H1 (cell line): ENCODE measurements around the gene ACTL6A. TPM values are rescaled to one million over a fixed set of nuclear protein-coding genes. Genes with fewer than 3 reads are reported as not detected.

Experiments
- CTCF ChIA-PET: fragments of 300-600 bp; sonication (Branson Sonifier 250); formaldehyde crosslinking; loops from one replicate; lab custom pipeline; 2021; ENCODE audit not compliant: partially characterized antibody; lab: Charles Lee
- POLR2A ChIA-PET: fragments of 300-600 bp; sonication (Branson Sonifier 250); formaldehyde crosslinking; loops from one replicate; lab custom pipeline; 2021; ENCODE audit warnings: inconsistent platforms; ENCODE audit not compliant: partially characterized antibody; lab: Charles Lee
- DNase-seq, 2 experiments: peaks; one replicate each; pipeline versions ENCODE4 v3.0.0 to v3.0.0-alpha.2; 2010 to 2022; ENCODE audit warnings: low spot score in 2 of 2, low read depth in 1 of 2, mixed read lengths in 1 of 2
- FAIRE-seq: peaks from 2 replicates; lab custom pipeline; 2011; peaks lifted over from hg19 to GRCh38; lab: Jason Lieb, UNC
- H2AFZ ChIP-seq: 2 replicates; pipeline ENCODE4 v1.8.1; 2012; ENCODE audit warnings: low read length, inconsistent platforms
- H2AK5ac ChIP-seq: 2 replicates; pipeline ENCODE4 v1.6.1; 2013; ENCODE audit warnings: low read depth, low read length
- H2BK120ac ChIP-seq: replicated peaks from 2 replicates; pipeline ENCODE3; 2013; ENCODE audit warnings: low read depth, low read length, inconsistent platforms
- H2BK12ac ChIP-seq: 2 replicates; pipeline ENCODE4 v1.6.1; 2013; ENCODE audit warnings: low read depth, low read length
- H2BK15ac ChIP-seq: 2 replicates; pipeline ENCODE4 v1.6.1; 2013; ENCODE audit warnings: low read length
- H2BK20ac ChIP-seq: 2 replicates; pipeline ENCODE4 v1.6.1; 2013; ENCODE audit warnings: low read length
- H2BK5ac ChIP-seq: 2 replicates; pipeline ENCODE4 v1.6.1; 2013; ENCODE audit warnings: low read depth, low read length
- H3K14ac ChIP-seq: 2 replicates; pipeline ENCODE4 v1.6.1; 2013; ENCODE audit warnings: inconsistent platforms; ENCODE audit not compliant: insufficient read length
- H3K18ac ChIP-seq: 2 replicates; pipeline ENCODE4 v1.6.1; 2013; ENCODE audit warnings: low read length; ENCODE audit errors: extremely low read depth
- H3K23ac ChIP-seq: 2 replicates; pipeline ENCODE4 v1.6.1; 2013; ENCODE audit warnings: inconsistent platforms; ENCODE audit not compliant: insufficient read length
- H3K23me2 ChIP-seq: 2 replicates; pipeline ENCODE4 v1.6.1; 2013; ENCODE audit warnings: low read depth, low read length
- H3K27ac ChIP-seq: 2 replicates; pipeline ENCODE4 v1.6.1; 2011; ENCODE audit warnings: low read depth, low read length, inconsistent platforms
- H3K27me3 ChIP-seq, 4 experiments: replicated peaks in 1 of 4; 1 replicate in 1 of 4; 2 replicates in 3 of 4; pipeline versions ENCODE4 v1.6.1 to v1.8.1; 2011 to 2013; ENCODE audit warnings: low read length in 3 of 4, mild to moderate bottlenecking in 3 of 4, inconsistent platforms in 2 of 4, mixed read lengths in 2 of 4, moderate library complexity in 1 of 4; ENCODE audit not compliant: control insufficient read depth in 3 of 4, insufficient read depth in 3 of 4; ENCODE audit errors: extremely low read depth in 1 of 4
- H3K36me3 ChIP-seq, 4 experiments: 2 replicates each; pipeline versions ENCODE4 v1.6.1 to v1.8.1; 2011 to 2013; ENCODE audit warnings: mild to moderate bottlenecking in 4 of 4, low read length in 3 of 4, moderate library complexity in 2 of 4, control low read depth in 1 of 4, inconsistent platforms in 1 of 4; ENCODE audit not compliant: insufficient read depth in 4 of 4, control insufficient read depth in 2 of 4
- H3K4ac ChIP-seq: replicated peaks from 2 replicates; pipeline ENCODE3; 2013; ENCODE audit warnings: low read length, low read depth, mixed read lengths, inconsistent platforms; ENCODE audit not compliant: insufficient read length
- H3K4me1 ChIP-seq, 4 experiments: replicated peaks in 1 of 4; 1 replicate in 1 of 4; 2 replicates in 3 of 4; pipeline versions ENCODE4 v1.6.1 to v1.8.1; 2011 to 2013; ENCODE audit warnings: low read length in 3 of 4, inconsistent platforms in 2 of 4, mixed read lengths in 1 of 4; ENCODE audit not compliant: insufficient read depth in 4 of 4, control insufficient read depth in 3 of 4
- H3K4me2 ChIP-seq, 2 experiments: 2 replicates each; pipeline versions ENCODE4 v1.6.1 to v1.8.1; 2011 to 2013; ENCODE audit warnings: low read depth in 2 of 2, low read length in 2 of 2, control low read depth in 1 of 2, inconsistent platforms in 1 of 2, mild to moderate bottlenecking in 1 of 2; ENCODE audit not compliant: insufficient read depth in 1 of 2
- H3K4me3 ChIP-seq, 4 experiments: fragments of 200-600, 300-600 bp in 1 of 4; sonication (generic), shearing (Covaris generic), sonication (Bioruptor Twin) in 1 of 4; 2 replicates each; pipeline versions ENCODE4 v1.5.1 to v1.8.1; 2011 to 2016; ENCODE audit warnings: low read length in 4 of 4, low read depth in 3 of 4, control low read depth in 2 of 4, inconsistent platforms in 2 of 4, mild to moderate bottlenecking in 2 of 4, mixed read lengths in 1 of 4, moderate library complexity in 1 of 4; ENCODE audit not compliant: insufficient read depth in 2 of 4; ENCODE audit errors: extremely low read depth in 1 of 4
- H3K56ac ChIP-seq: replicated peaks from 2 replicates; pipeline ENCODE3; 2013; ENCODE audit warnings: low read depth, mild to moderate bottlenecking, mixed read lengths, low read length, inconsistent platforms; ENCODE audit not compliant: insufficient read length
- H3K79me1 ChIP-seq: 2 replicates; pipeline ENCODE4 v1.6.1; 2013; ENCODE audit warnings: low read depth, low read length, control low read depth
- H3K79me2 ChIP-seq, 2 experiments: 2 replicates each; pipeline versions ENCODE4 v1.6.1 to v1.8.1; 2012 to 2013; ENCODE audit warnings: low read length in 2 of 2, mild to moderate bottlenecking in 2 of 2, inconsistent platforms in 1 of 2; ENCODE audit not compliant: insufficient read depth in 2 of 2, control insufficient read depth in 1 of 2
- H3K9ac ChIP-seq, 4 experiments: replicated peaks in 1 of 4; 1 replicate in 1 of 4; 2 replicates in 3 of 4; pipeline versions ENCODE4 v1.6.1 to v1.8.1; 2011 to 2013; ENCODE audit warnings: low read depth in 3 of 4, low read length in 3 of 4, control low read depth in 2 of 4, mild to moderate bottlenecking in 2 of 4, moderate library complexity in 2 of 4, inconsistent platforms in 1 of 4; ENCODE audit errors: extremely low read depth in 1 of 4
- H3K9me3 ChIP-seq, 2 experiments: 2 replicates each; pipeline versions ENCODE4 v1.6.1 to v1.8.1; 2012 to 2013; ENCODE audit warnings: mild to moderate bottlenecking in 2 of 2, moderate library complexity in 2 of 2, control low read depth in 1 of 2, inconsistent platforms in 1 of 2, low read depth in 1 of 2, low read length in 1 of 2, mixed read lengths in 1 of 2; ENCODE audit not compliant: insufficient read depth in 2 of 2
- H4K20me1 ChIP-seq, 2 experiments: replicated peaks in 1 of 2; 2 replicates each; pipeline versions ENCODE3 to v1.8.1; 2011 to 2013; ENCODE audit warnings: inconsistent platforms in 2 of 2, low read length in 2 of 2, mild to moderate bottlenecking in 1 of 2; ENCODE audit not compliant: insufficient read depth in 2 of 2, control insufficient read depth in 1 of 2
- H4K5ac ChIP-seq: 2 replicates; pipeline ENCODE4 v1.6.1; 2013; ENCODE audit warnings: low read length, low read depth, mixed read lengths, inconsistent platforms; ENCODE audit not compliant: insufficient read length
- H4K8ac ChIP-seq: 2 replicates; pipeline ENCODE4 v1.8.0; 2013; ENCODE audit warnings: mild to moderate bottlenecking, moderate library complexity, low read length, inconsistent platforms; ENCODE audit not compliant: insufficient read depth; ENCODE audit errors: extremely low read depth
- H4K91ac ChIP-seq: replicated peaks from 2 replicates; pipeline ENCODE3; 2013; ENCODE audit warnings: low read length, mixed read lengths, inconsistent platforms; ENCODE audit not compliant: insufficient read length
- BCL11A ChIP-seq, 2 experiments: IDR thresholded peaks; one replicate each; pipeline ENCODE4 v1.6.1; 2011; ENCODE audit warnings: low read depth in 2 of 2, low read length in 2 of 2, mild to moderate bottlenecking in 2 of 2
- CREB1 ChIP-seq: IDR thresholded peaks from 2 replicates; pipeline ENCODE4 v1.6.1; 2012; ENCODE audit warnings: inconsistent platforms
- CTBP2 ChIP-seq: IDR thresholded peaks from 2 replicates; pipeline ENCODE4 v1.7.0; 2011; ENCODE audit warnings: borderline replicate concordance, mild to moderate bottlenecking, moderate library complexity, mixed read lengths, low read length; ENCODE audit not compliant: insufficient read depth, insufficient read length
- HDAC2 ChIP-seq, 2 experiments: fragments of 300-600 bp in 1 of 2; sonication (generic) in 1 of 2; IDR thresholded peaks; 2 replicates each; pipeline ENCODE4 v1.6.1; 2011 to 2012; ENCODE audit warnings: low read depth in 2 of 2, low read length in 2 of 2, mild to moderate bottlenecking in 2 of 2, moderate library complexity in 2 of 2, borderline replicate concordance in 1 of 2, inconsistent platforms in 1 of 2
- MAX ChIP-seq: IDR thresholded peaks from 2 replicates; pipeline ENCODE4 v1.6.1; 2012; ENCODE audit warnings: inconsistent platforms
- POU5F1 ChIP-seq: IDR thresholded peaks from 2 replicates; pipeline ENCODE4 v1.6.1; 2011; ENCODE audit warnings: low read depth, mild to moderate bottlenecking, low read length, moderate library complexity
- SAP30 ChIP-seq: fragments of 300-600 bp; sonication (generic); IDR thresholded peaks from 2 replicates; pipeline ENCODE4 v1.7.1; 2012; ENCODE audit warnings: low read length, moderate library complexity, mild to moderate bottlenecking, inconsistent platforms; ENCODE audit not compliant: insufficient read depth, insufficient replicate concordance
- SP2 ChIP-seq: IDR thresholded peaks from 2 replicates; pipeline ENCODE4 v1.6.1; 2012; ENCODE audit warnings: mild to moderate bottlenecking, low read length, inconsistent platforms
- WGBS, 2 experiments: shearing (Covaris generic) in 1 of 2; methylation state at CpG; one replicate each; pipeline versions ENCODE4 v1.1.6 to v1.1.7; 2013 to 2015; ENCODE audit warnings: low lambda C conversion rate in 2 of 2, mixed read lengths in 2 of 2, inconsistent platforms in 1 of 2, low coverage in 1 of 2, missing lambda C conversion rate in 1 of 2; ENCODE audit not compliant: insufficient replicate concordance in 2 of 2, insufficient coverage in 1 of 2, insufficient read length in 1 of 2; ENCODE audit errors: extremely low coverage in 1 of 2, missing lambda C conversion rate in 1 of 2; 5-methylcytosine and 5-hydroxymethylcytosine counted together
- polyA plus RNA-seq, 7 experiments: library from polyadenylated mRNA; depleted of rRNA in 3 of 7; stranded (reverse) in 5 of 7; unstranded in 2 of 7; fragments of >200 nt in 5 of 7; fragments of 200-250 nt in 2 of 7; gene quantifications; 1 replicate in 5 of 7; 2 replicates in 1 of 7; 4 replicates in 1 of 7; pipeline versions ENCODE4 v1.2.1 to v1.2.3, GENCODE V29; 2011 to 2013; ENCODE audit warnings: missing spikeins in 2 of 7, mixed read lengths in 2 of 7
- total RNA-seq: library from RNA; stranded (reverse); fragmentation: NEBNext Ultra II Directional; extraction: Animal tissue kit (Norgen Biotek cat#: 25700); gene quantifications from 2 replicates; pipeline ENCODE4 v1.2.1, GENCODE V29; 2021

Gene ACTL6A
- total and polyA plus RNA-seq, 2 of the 8 experiments (the other 6 are each of a cell fraction or from before 2014, with no cell fraction given) = 76.9 to 99.5 TPM

- FAIRE-seq (no peak), DNase-seq (no peak)
- Histone ChIP-seq H3K14ac (no peak overlapping the region), H4K5ac (no peak overlapping the region), H3K27ac (no peak overlapping the region), H3K56ac (no peak overlapping the region), H3K79me2 (peaks cover 0 to 2% of the 10 kb centered on the region in 2 experiments; a peak in 1 of 4 replicates), H3K36me3 (peaks cover 0 to 17% (median 7%) of the 10 kb centered on the region in 4 experiments; a peak in 5 of 8 replicates), H3K4ac (no peak overlapping the region), H4K20me1 (no peaks in the 10 kb centered on the region), H3K79me1 (no peaks in the 10 kb centered on the region), H3K18ac (no peak overlapping the region), H4K8ac (no peak overlapping the region), H3K9me3 (no peaks in the 10 kb centered on the region), H3K23ac (no peak overlapping the region), H3K4me1 (no peaks in the 10 kb centered on the region), H2BK15ac (no peak overlapping the region), H3K27me3 (no peaks in the 10 kb centered on the region), H2AFZ (no peak overlapping the region), H2AK5ac (no peak overlapping the region), H2BK12ac (no peak overlapping the region), H4K91ac (no peak overlapping the region), H3K23me2 (no peaks in the 10 kb centered on the region; the same call in 1 of the 2 replicates), H3K9ac (no peak overlapping the region), H2BK120ac (no peak overlapping the region), H3K4me3 (no peak overlapping the region), H2BK20ac (no peak overlapping the region), H2BK5ac (no peak overlapping the region), H3K4me2 (no peak overlapping the region)
- ChIA-PET CTCF (interaction anchor here (0.7 kb wide), 1 partner anchor 180 kb away, joined by 4 read pairs; no protein-coding TSS in a partner anchor), POLR2A (interaction anchor here (1.6 to 1.8 kb wide), 2 partner anchors 9 to 11 kb away, joined by 4 to 6 read pairs; partner anchors contain the start of genes MRPL47 and NDUFB5)
- 88% methylated on average over 4 of the region's 4 CpGs; no CpG with 5 or more reads in 1 of the 2 experiments for WGBS, 2 experiments
- TF ChIP-seq HDAC2 (IDR thresholded peaks at IDR 0.05; ENCODE audit: borderline replicate concordance in 1 of 2, low read depth in 2 of 2, low read length in 2 of 2) (no peak), CREB1 (no peak), POU5F1 (no peak), BCL11A (IDR thresholded peaks at IDR 0.05; ENCODE audit: low read depth in 2 of 2, low read length in 2 of 2) (no peak), MAX (no peak), SAP30 (no peak), SP2 (no peak), CTBP2 (no peak)
These were observed 52.9 kb downstream of the ACTL6A start for GRCh38 chr3:179615458-179616173.
